NT2/D1 (cell line): Measurements from ENCODE around the gene GNAQ.

Experiments
- SUZ12 ChIP-seq: IDR thresholded peaks from 2 replicates; pipeline ENCODE4 v1.6.1; 2011; ENCODE audit not compliant: insufficient read length, insufficient read depth; ENCODE audit errors: extremely low read depth
- ZNF274 ChIP-seq: IDR thresholded peaks from 2 replicates; pipeline ENCODE4 v1.6.1; 2011; ENCODE audit warnings: mild to moderate bottlenecking, low read depth, low read length

DNA sequence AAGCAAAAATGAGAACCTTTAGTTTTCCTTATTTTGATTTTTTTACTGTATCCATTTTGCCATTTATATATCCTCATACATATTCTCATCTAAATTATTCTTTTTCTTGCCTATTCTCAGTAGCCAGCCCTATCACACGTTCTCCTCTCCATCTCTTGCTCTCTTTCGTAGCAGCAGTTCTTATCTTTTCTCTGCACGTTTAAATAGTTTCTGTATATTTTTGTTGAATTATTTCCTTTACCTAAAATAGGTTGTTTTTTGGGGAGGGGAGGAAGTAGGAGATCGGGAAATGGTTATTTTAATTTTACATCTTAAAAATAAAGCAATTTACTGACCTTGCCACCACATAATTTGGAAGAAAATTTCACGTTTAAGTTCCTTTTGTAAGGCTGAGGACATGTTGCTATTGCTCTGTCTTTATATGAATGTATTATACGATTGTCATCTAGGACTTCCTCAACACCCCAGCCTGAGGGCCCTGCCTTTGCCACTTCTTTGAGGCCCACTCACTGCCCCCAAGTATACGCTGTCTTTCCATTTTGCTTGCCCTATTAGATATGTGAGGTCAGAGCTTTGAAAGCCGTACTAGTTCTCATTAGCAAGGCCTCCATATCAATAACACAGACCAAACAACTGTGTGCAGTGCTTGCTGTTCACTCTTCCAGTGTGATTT lies 140.3 kb downstream of the GNAQ start:
- TF ChIP-seq ZNF274 (no peak), SUZ12 (no peak)
